DND-41 (cell line): Measurements from ENCODE around the gene EPB41L5.

Experiments used
- ATAC-seq: fragments of 200-7000 bp; cut with Tn5 transposase; 3 replicates; pipeline ENCODE4 v1.9.1; 2021; ENCODE audit warnings: low read depth; ENCODE audit not compliant: insufficient read depth
- DNase-seq: peaks from one replicate; pipeline ENCODE4 v3.0.0-alpha.2; 2020
- H2AFZ ChIP-seq: 2 replicates; pipeline ENCODE4 v1.6.0; 2012; ENCODE audit warnings: low read depth, low read length
- H3K27ac ChIP-seq: 2 replicates; pipeline ENCODE4 v1.5.1; 2012; ENCODE audit warnings: low read length, inconsistent platforms
- H3K27me3 ChIP-seq: fragments of 200-600 bp; sonication (generic); 2 replicates; pipeline ENCODE4 v1.6.0; 2012; ENCODE audit warnings: low read length, mild to moderate bottlenecking, inconsistent platforms; ENCODE audit not compliant: insufficient read depth, poor library complexity
- H3K36me3 ChIP-seq: 2 replicates; pipeline ENCODE4 v1.5.1; 2012; ENCODE audit warnings: low read length, inconsistent platforms; ENCODE audit not compliant: insufficient read depth
- H3K4me1 ChIP-seq: 2 replicates; pipeline ENCODE4 v1.5.1; 2012; ENCODE audit warnings: mild to moderate bottlenecking, low read length; ENCODE audit not compliant: insufficient read depth
- H3K4me2 ChIP-seq: 2 replicates; pipeline ENCODE4 v1.6.0; 2012; ENCODE audit warnings: mild to moderate bottlenecking, moderate library complexity, low read length, inconsistent platforms; ENCODE audit not compliant: insufficient read depth
- H3K4me3 ChIP-seq, 2 experiments: fragments of 200-600 bp in 1 of 2; shearing (Covaris generic) in 1 of 2; 2 replicates each; pipeline ENCODE4 v1.5.1; 2012 to 2016; ENCODE audit warnings: inconsistent platforms in 2 of 2, low read length in 2 of 2, mild to moderate bottlenecking in 2 of 2, low read depth in 1 of 2, moderate library complexity in 1 of 2
- H3K79me2 ChIP-seq: 2 replicates; pipeline ENCODE4 v1.6.0; 2012; ENCODE audit warnings: low read length, inconsistent platforms; ENCODE audit not compliant: insufficient read depth
- H3K9ac ChIP-seq: 2 replicates; pipeline ENCODE4 v1.6.0; 2012; ENCODE audit warnings: low read depth, mild to moderate bottlenecking, inconsistent platforms, low read length, moderate library complexity
- H3K9me3 ChIP-seq: 2 replicates; pipeline ENCODE4 v1.5.1; 2012; ENCODE audit warnings: low read length, moderate library complexity, mild to moderate bottlenecking, inconsistent platforms; ENCODE audit not compliant: insufficient read depth, severe bottlenecking
- H4K20me1 ChIP-seq: 2 replicates; pipeline ENCODE4 v1.6.0; 2012; ENCODE audit warnings: low read length; ENCODE audit not compliant: insufficient read depth
- CTCF ChIP-seq: IDR thresholded peaks from 2 replicates; pipeline ENCODE4 v1.5.1; 2012; ENCODE audit warnings: borderline replicate concordance, low read length, moderate library complexity, mild to moderate bottlenecking; ENCODE audit not compliant: poor library complexity, severe bottlenecking; ENCODE audit errors: extremely low read depth
- EZH2 ChIP-seq: IDR thresholded peaks from 3 replicates; pipeline ENCODE4 v1.6.1; 2012; ENCODE audit warnings: borderline replicate concordance, low read depth, mild to moderate bottlenecking, moderate library complexity, low read length, inconsistent platforms; ENCODE audit not compliant: severe bottlenecking

Gene EPB41L5

GRCh38 chr2:120103723-120104467 is 91.0 kb downstream of the EPB41L5 start:
- Histone ChIP-seq H3K9ac (no peak overlapping the region), H4K20me1 (no peaks in the 10 kb centered on the region), H3K4me2 (no peak overlapping the region), H3K27me3 (no peaks in the 10 kb centered on the region), H3K4me3 (no peak overlapping the region), H3K79me2 (no peaks in the 10 kb centered on the region), H2AFZ (no peak overlapping the region), H3K36me3 (peaks cover 7% of the 10 kb centered on the region), H3K4me1 (peaks cover 10% of the 10 kb centered on the region), H3K27ac (no peak overlapping the region), H3K9me3 (no peaks in the 10 kb centered on the region)
- TF ChIP-seq CTCF (no peak), EZH2 (no peak)
- DNase-seq, result no peak
- no peak for ATAC-seq

- H3K79me2 ChIP-seq, result no peaks in the 10 kb centered on the region
- no peaks in the 10 kb centered on the region for H3K27me3 ChIP-seq
- ATAC-seq (no peak), DNase-seq (no peak)
- no peak overlapping the region for H2AFZ ChIP-seq
- no peak overlapping the region for H3K4me3 ChIP-seq
- H3K9me3 ChIP-seq, result no peaks in the 10 kb centered on the region
- no peaks in the 10 kb centered on the region for H4K20me1 ChIP-seq
- no peak for TF ChIP-seq EZH2
- TF ChIP-seq CTCF, result no peak
- H3K4me2 ChIP-seq, result no peak overlapping the region
- H3K36me3 ChIP-seq, result peaks cover 7% of the 10 kb centered on the region
- H3K4me1 ChIP-seq, result peaks cover 19% of the 10 kb centered on the region
- no peak overlapping the region for H3K27ac ChIP-seq
- no peak overlapping the region for H3K9ac ChIP-seq
These were observed 91.9 kb downstream of the EPB41L5 start for GRCh38 chr2:120104772-120105171.

- Histone ChIP-seq H3K9ac (no peak overlapping the region), H2AFZ (no peak overlapping the region), H3K27me3 (no peaks in the 10 kb centered on the region), H3K36me3 (peaks cover 7% of the 10 kb centered on the region), H3K9me3 (no peaks in the 10 kb centered on the region), H3K4me3 (no peak overlapping the region), H3K79me2 (no peaks in the 10 kb centered on the region), H4K20me1 (no peaks in the 10 kb centered on the region), H3K4me1 (peaks cover 21% of the 10 kb centered on the region), H3K27ac (no peak overlapping the region), H3K4me2 (no peak overlapping the region)
- TF ChIP-seq CTCF (no peak), EZH2 (no peak)
- no peak for ATAC-seq
- DNase-seq, result no peak
These were observed 92.5 kb downstream of the EPB41L5 start for GRCh38 chr2:120105360-120105759.
